NB4 (cell line): Measurements from ENCODE around the gene SNX32.
A peak's percentile ranks its signal among the peaks of the same experiment; 100 is the strongest.

Experiments
- DNase-seq: peaks from one replicate; pipeline ENCODE4 v3.0.0; 2010; ENCODE audit warnings: low read depth
- H3K4me3 ChIP-seq: one replicate; pipeline ENCODE4 v1.5.1; 2011; ENCODE audit warnings: mild to moderate bottlenecking, low read depth, low read length, moderate library complexity
- MAX ChIP-seq: IDR thresholded peaks from 2 replicates; pipeline ENCODE4 v1.6.1; 2011; ENCODE audit warnings: low read depth, low read length
- MYC ChIP-seq: IDR thresholded peaks from 2 replicates; pipeline ENCODE4 v1.6.1; 2011; ENCODE audit warnings: low read depth, low read length
- POLR2A ChIP-seq: IDR thresholded peaks from 2 replicates; pipeline ENCODE4 v1.6.1; 2011; ENCODE audit warnings: mild to moderate bottlenecking; ENCODE audit not compliant: insufficient read length; ENCODE audit errors: extremely low read depth
- TF ChIP-seq, protein P1 (sequence below): IDR thresholded peaks from one replicate; pipeline ENCODE4 v1.5.1; 2012; ENCODE audit warnings: low read depth, low read length

Gene SNX32

GRCh38 chr11:65859812-65860277 is 26.1 kb downstream of the SNX32 start:
- peak overlapping the region; percentile 86 for H3K4me3 ChIP-seq
- TF ChIP-seq POLR2A (no peak), MYC (no peak), MAX (no peak)
- TF ChIP-seq, protein P1, sequence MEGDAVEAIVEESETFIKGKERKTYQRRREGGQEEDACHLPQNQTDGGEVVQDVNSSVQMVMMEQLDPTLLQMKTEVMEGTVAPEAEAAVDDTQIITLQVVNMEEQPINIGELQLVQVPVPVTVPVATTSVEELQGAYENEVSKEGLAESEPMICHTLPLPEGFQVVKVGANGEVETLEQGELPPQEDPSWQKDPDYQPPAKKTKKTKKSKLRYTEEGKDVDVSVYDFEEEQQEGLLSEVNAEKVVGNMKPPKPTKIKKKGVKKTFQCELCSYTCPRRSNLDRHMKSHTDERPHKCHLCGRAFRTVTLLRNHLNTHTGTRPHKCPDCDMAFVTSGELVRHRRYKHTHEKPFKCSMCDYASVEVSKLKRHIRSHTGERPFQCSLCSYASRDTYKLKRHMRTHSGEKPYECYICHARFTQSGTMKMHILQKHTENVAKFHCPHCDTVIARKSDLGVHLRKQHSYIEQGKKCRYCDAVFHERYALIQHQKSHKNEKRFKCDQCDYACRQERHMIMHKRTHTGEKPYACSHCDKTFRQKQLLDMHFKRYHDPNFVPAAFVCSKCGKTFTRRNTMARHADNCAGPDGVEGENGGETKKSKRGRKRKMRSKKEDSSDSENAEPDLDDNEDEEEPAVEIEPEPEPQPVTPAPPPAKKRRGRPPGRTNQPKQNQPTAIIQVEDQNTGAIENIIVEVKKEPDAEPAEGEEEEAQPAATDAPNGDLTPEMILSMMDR: no peak
- no peak for DNase-seq

DNA sequence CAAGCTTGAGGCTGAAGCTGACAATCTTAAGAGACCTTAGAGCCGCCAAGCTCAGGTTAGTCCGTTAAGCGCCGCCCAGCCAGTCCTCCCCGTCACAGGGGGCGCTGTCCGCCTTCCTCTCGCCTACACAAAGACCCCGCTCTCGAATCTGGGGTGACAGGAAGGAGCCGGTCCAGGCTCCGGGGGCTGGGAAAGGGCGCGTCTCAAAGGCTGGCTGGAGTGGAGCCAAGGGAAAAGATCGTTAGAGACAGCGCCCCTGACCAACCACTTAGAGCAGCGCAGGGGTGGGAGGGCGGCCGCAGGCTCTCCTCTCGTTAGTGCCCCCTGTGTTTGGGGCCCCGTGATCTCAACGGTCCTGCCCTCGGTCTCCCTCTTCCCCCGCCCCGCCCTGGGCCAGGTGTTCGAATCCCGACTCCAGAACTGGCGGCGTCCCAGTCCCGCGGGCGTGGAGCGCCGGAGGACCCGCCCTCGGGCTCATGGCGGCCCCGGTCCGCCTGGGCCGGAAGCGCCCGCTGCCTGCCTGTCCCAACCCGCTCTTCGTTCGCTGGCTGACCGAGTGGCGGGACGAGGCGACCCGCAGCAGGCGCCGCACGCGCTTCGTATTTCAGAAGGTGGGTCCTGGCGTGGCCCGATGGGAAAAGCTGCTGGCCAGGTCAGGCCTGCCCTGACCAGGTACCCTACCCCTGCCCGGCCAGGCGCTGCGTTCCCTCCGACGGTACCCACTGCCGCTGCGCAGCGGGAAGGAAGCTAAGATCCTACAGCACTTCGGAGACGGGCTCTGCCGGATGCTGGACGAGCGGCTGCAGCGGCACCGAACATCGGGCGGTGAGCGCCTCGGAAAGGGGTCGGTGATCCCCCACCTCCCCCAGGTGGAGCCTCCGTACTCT is 26.8 kb downstream of the SNX32 start, which contains the start of gene MUS81:
Gene MUS81 (plus strand): TSS at position 156 of the 887 bp plus-strand sequence. CDS start 321 bp downstream, at position 477.
- DNase-seq: peak; percentile 99
- TF ChIP-seq, protein P1: peak; percentile 83
- TF ChIP-seq MAX (peak; percentile 82), POLR2A (peak; percentile 59), MYC (peak; percentile 88)
- peak within 1 kb of the TSS; percentile 86 for H3K4me3 ChIP-seq

GRCh38 chr11:65861165-65861505 is 27.4 kb downstream of the SNX32 start:
- peak overlapping the region; percentile 86 for H3K4me3 ChIP-seq
- TF ChIP-seq, protein P1: no peak
- TF ChIP-seq POLR2A: no peak
- TF ChIP-seq MAX: no peak
- no peak for TF ChIP-seq MYC
- no peak for DNase-seq

- no peak for TF ChIP-seq POLR2A
- peak overlapping the region; percentile 86 for H3K4me3 ChIP-seq
- peak; percentile 8 for DNase-seq
Measured at GRCh38 chr11:65861533-65862183, 27.9 kb downstream of the SNX32 start.

- no peak overlapping the region for H3K4me3 ChIP-seq
- TF ChIP-seq MYC: no peak
- no peak for TF ChIP-seq POLR2A
- no peak for TF ChIP-seq MAX
- TF ChIP-seq, protein P1: no peak
- no peak for DNase-seq
Measured at GRCh38 chr11:65862191-65862735, 28.5 kb downstream of the SNX32 start.
